OCI-LY7 (cell line): ENCODE results near the gene MACF1.

Source experiments
- CTCF ChIP-seq: fragments of 200-600 bp; sonication (generic); conservative IDR thresholded peaks from 2 replicates; pipeline ENCODE4 v1.5.1; 2014; ENCODE audit warnings: mild to moderate bottlenecking, antibody characterized with exemption, low read length, moderate library complexity, mixed read lengths
- EZH2phosphoT487 ChIP-seq: fragments of 200-600 bp; sonication (generic); IDR thresholded peaks from 2 replicates; pipeline ENCODE4 v1.6.1; 2018; ENCODE audit warnings: low read depth, borderline replicate concordance, mild to moderate bottlenecking, mixed run types, antibody characterized with exemption, low read length, moderate library complexity, mixed read lengths

GRCh38 chr1:39490596-39491145 is 286.2 kb downstream of the MACF1 start:
- no peak for TF ChIP-seq CTCF
- TF ChIP-seq EZH2phosphoT487: no peak
